Gastroesophageal sphincter (tissue), 3 donors: ENCODE data around the gene TREH.
"Not testable (repeated sequence)": the region's sequence is repeated elsewhere in the genome, so short reads cannot be mapped to it uniquely, and the experiment has no call there.

Source experiments
- CTCF ChIP-seq, 4 experiments: fragments of 200-600 bp in 2 of 4; fragments of 450-650 bp in 2 of 4; sonication (generic) in 1 of 4; IDR thresholded peaks; one replicate each; pipeline ENCODE4 v1.5.1; 2017 to 2019; ENCODE audit warnings: antibody characterized with exemption in 4 of 4, mild to moderate bottlenecking in 2 of 4, moderate library complexity in 2 of 4
- POLR2A ChIP-seq, 2 donors: fragments of 450-650 bp; IDR thresholded peaks; one replicate each; pipeline ENCODE4 v1.6.1; 2017; ENCODE audit warnings: antibody characterized with exemption in 2 of 2, mild to moderate bottlenecking in 2 of 2, moderate library complexity in 1 of 2
- POLR2AphosphoS5 ChIP-seq: sonication (generic); formaldehyde crosslinking; IDR thresholded peaks from one replicate; pipeline ENCODE4 v1.6.1; 2017; ENCODE audit warnings: antibody characterized with exemption

- TF ChIP-seq CTCF (IDR thresholded peaks at IDR 0.05); POLR2AphosphoS5; POLR2A (IDR thresholded peaks at IDR 0.05): not testable (repeated sequence)
These were observed 40.6 kb upstream of the TREH start for GRCh38 chr11:118720078-118720477.
